Kidney (tissue), 14 donors: Measurements from ENCODE around the gene ANKRD44. TPM values are rescaled to one million over a fixed set of nuclear protein-coding genes. Genes with fewer than 3 reads are reported as not detected.

Experiments
- DNase-seq, 5 donors: peaks; one replicate each; pipeline ENCODE4 v3.0.0-alpha.2; 2013 to 2020
- FAIRE-seq: peaks from 2 replicates; lab custom pipeline; 2012; peaks lifted over from hg19 to GRCh38; lab: Jason Lieb, UNC
- H3K27ac ChIP-seq, 2 donors: one replicate each; pipeline ENCODE4 v1.7.0; 2013; ENCODE audit warnings: low read depth in 2 of 2, low read length in 2 of 2, inconsistent platforms in 1 of 2
- H3K27me3 ChIP-seq: one replicate; pipeline ENCODE4 v1.7.1; 2013; ENCODE audit warnings: low read length, inconsistent platforms; ENCODE audit not compliant: control insufficient read depth, insufficient read depth
- H3K36me3 ChIP-seq, 3 donors: one replicate each; pipeline versions ENCODE4 v1.7.0 to v1.7.1; 2013; ENCODE audit warnings: low read length in 3 of 3, control low read depth in 1 of 3, inconsistent platforms in 1 of 3; ENCODE audit not compliant: insufficient read depth in 3 of 3, control insufficient read depth in 2 of 3
- H3K4me1 ChIP-seq, 3 donors: one replicate each; pipeline versions ENCODE4 v1.7.0 to v1.7.1; 2013; ENCODE audit warnings: low read length in 3 of 3, inconsistent platforms in 1 of 3, low read depth in 1 of 3; ENCODE audit not compliant: control insufficient read depth in 2 of 3, insufficient read depth in 2 of 3
- H3K4me3 ChIP-seq, 3 donors: one replicate each; pipeline versions ENCODE4 v1.7.0 to v1.8.1; 2013; ENCODE audit warnings: low read length in 3 of 3, control low read depth in 1 of 3, inconsistent platforms in 1 of 3
- H3K9ac ChIP-seq, 3 donors: one replicate each; pipeline versions ENCODE4 v1.7.0 to v1.7.1; 2013; ENCODE audit warnings: low read length in 3 of 3, control low read depth in 1 of 3, inconsistent platforms in 1 of 3
- H3K9me3 ChIP-seq, 3 donors: one replicate each; pipeline versions ENCODE4 v1.7.0 to v1.7.1; 2013; ENCODE audit warnings: low read length in 3 of 3, control low read depth in 1 of 3, inconsistent platforms in 1 of 3; ENCODE audit not compliant: control insufficient read depth in 2 of 3, insufficient read depth in 1 of 3
- CTCF ChIP-seq: IDR thresholded peaks from 3 replicates; pipeline ENCODE4 v1.5.1; 2012; ENCODE audit warnings: mild to moderate bottlenecking, moderate library complexity, borderline replicate concordance; ENCODE audit not compliant: insufficient read depth; ENCODE audit errors: extremely low read depth
- intact Hi-C: fragments of 100-400 bp; cut with DNase I; formaldehyde crosslinking; loops from one replicate; pipeline ENCODE4 v1.11.1; 2022
- polyA plus RNA-seq: library from polyadenylated mRNA; stranded (reverse); fragments of 350-450 nt; fragmentation: Illumina TruSeq; extraction: RNeasy Lipid Tissue Mini Kit (QIAGEN cat#74804); gene quantifications from one replicate; pipeline ENCODE4 v1.2.3, GENCODE V29; 2014; ENCODE audit warnings: low read depth, low replicate concordance; ENCODE audit not compliant: insufficient read depth
- total RNA-seq: library from RNA; stranded (reverse); fragmentation: NEBNext Ultra II Directional; extraction: Animal tissue kit (Norgen Biotek cat#: 25700); gene quantifications from one replicate; pipeline ENCODE4 v1.2.1, GENCODE V29; 2021
- donor health status: control.
- donor health status: control.
- donor health status: control.
- donor health status: control.
- donor health status: control.
- donor health status: DM: yes; HTN: yes; CAD: no.
- donor health status: Normal renal cell carcinoma (clear cell type).

ANKRD44 gene
- total and polyA plus RNA-seq, 2 donors from 2014 or later = 2.2 to 39.2 TPM

- Histone ChIP-seq H3K27me3 (no peaks in the 10 kb centered on the region), H3K9me3 (no peaks in the 10 kb centered on the region), H3K4me1 (no peaks in the 10 kb centered on the region), H3K27ac (no peak overlapping the region), H3K4me3 (no peak overlapping the region), H3K9ac (no peak overlapping the region), H3K36me3 (no peaks in the 10 kb centered on the region)
- intact Hi-C loops = no loop called here
- TF ChIP-seq CTCF = no peak
- DNase-seq (no peak), FAIRE-seq (no peak)
Measured at GRCh38 chr2:197237291-197238042, 73.1 kb downstream of the ANKRD44 start.

DNA sequence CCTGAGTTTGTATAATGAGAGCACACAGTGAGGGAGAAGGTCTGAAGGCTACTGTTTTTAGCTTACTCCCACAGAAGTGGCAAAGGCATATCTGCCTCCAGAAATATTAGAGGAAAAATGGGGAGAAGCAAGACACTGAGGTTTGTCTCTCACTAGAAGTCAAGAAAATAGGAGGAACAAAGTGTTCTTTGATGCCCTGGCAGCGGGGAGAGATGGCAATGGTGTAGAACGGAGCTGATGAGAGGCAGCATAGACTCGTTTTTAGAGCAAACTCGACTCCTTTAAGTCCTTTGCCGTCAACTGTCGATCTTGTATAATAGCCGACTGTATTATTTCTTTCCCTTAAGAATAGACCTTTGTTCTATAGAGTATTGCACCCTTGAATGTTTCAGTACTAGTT lies 73.8 kb downstream of the ANKRD44 start:
- H3K4me3 ChIP-seq = no peak overlapping the region
- H3K9ac ChIP-seq = no peak overlapping the region
- no peaks in the 10 kb centered on the region for H3K27me3 ChIP-seq
- H3K27ac ChIP-seq = no peak overlapping the region
- H3K9me3 ChIP-seq = no peaks in the 10 kb centered on the region
- no peak for FAIRE-seq
- H3K36me3 ChIP-seq = no peaks in the 10 kb centered on the region
- H3K4me1 ChIP-seq = no peaks in the 10 kb centered on the region
- DNase-seq = no peak
- intact Hi-C loops = no loop called here
- no peak for TF ChIP-seq CTCF

GRCh38 chr2:197236159-197236558 lies 74.4 kb downstream of the ANKRD44 start:
- intact Hi-C loops = no loop called here
- no peak for TF ChIP-seq CTCF
- no peak overlapping the region for H3K9ac ChIP-seq
- H3K9me3 ChIP-seq = no peaks in the 10 kb centered on the region
- no peaks in the 10 kb centered on the region for H3K36me3 ChIP-seq
- no peak for FAIRE-seq
- DNase-seq = no peak
- H3K27ac ChIP-seq = no peak overlapping the region
- no peak overlapping the region for H3K4me3 ChIP-seq
- no peaks in the 10 kb centered on the region for H3K4me1 ChIP-seq
- H3K27me3 ChIP-seq = no peaks in the 10 kb centered on the region
